Measurements from ENCODE around the gene HRH3.
A peak's percentile ranks its signal among the peaks of the same experiment; 100 is the strongest.

Gene HRH3

GRCh38 chr20:62239278-62239879 lies 19.3 kb upstream of the HRH3 start:
- H3K36me3 ChIP-seq = no peaks in the 10 kb centered on the region
- DNase-seq = no peak
- no peaks in the 10 kb centered on the region for H3K9me3 ChIP-seq
- no peak for TF ChIP-seq CTCF (IDR thresholded peaks at IDR 0.05; ENCODE audit: low read depth, low read length)
- H3K27me3 ChIP-seq = no peaks in the 10 kb centered on the region
- peak overlapping the region; percentile 66 for H3K4me3 ChIP-seq (ENCODE audit: low read depth, low read length)
- H3K4me1 ChIP-seq = no peaks in the 10 kb centered on the region

- Histone ChIP-seq H3K4me1 (no peaks in the 10 kb centered on the region), H3K27me3 (no peaks in the 10 kb centered on the region), H3K36me3 (no peaks in the 10 kb centered on the region), H3K9me3 (no peaks in the 10 kb centered on the region), H3K4me3 (ENCODE audit: low read depth, low read length) (peak overlapping the region; percentile 66)
- DNase-seq = no peak
- no peak for TF ChIP-seq CTCF (IDR thresholded peaks at IDR 0.05; ENCODE audit: low read depth, low read length)
Measured at GRCh38 chr20:62238569-62239277, 18.6 kb upstream of the HRH3 start.

- TF ChIP-seq CTCF (IDR thresholded peaks at IDR 0.05; ENCODE audit: low read depth, low read length) = no peak
Measured at GRCh38 chr20:62237801-62238568, 17.9 kb upstream of the HRH3 start, which contains the start of gene OSBPL2. Gene OSBPL2, plus strand, starts transcription at chr20:62238521. Its CDS starts 17,664 bp downstream, at chr20:62256185.

GRCh38 chr20:62237514-62237800 lies 17.4 kb upstream of the HRH3 start:
- H3K9me3 ChIP-seq = no peaks in the 10 kb centered on the region
- H3K4me3 ChIP-seq (ENCODE audit: low read depth, low read length) = peak overlapping the region; percentile 63
- DNase-seq = no peak

More at GRCh38 chr20:62237801-62238568, 17.9 kb upstream of the HRH3 start, which contains the start of gene OSBPL2:
- H3K27me3 ChIP-seq = no peaks in the 10 kb centered on the region
- no peaks in the 10 kb centered on the region for H3K9me3 ChIP-seq
- peak; percentile 99 for DNase-seq
- peak within 1 kb of the TSS; percentile 66 for H3K4me3 ChIP-seq (ENCODE audit: low read depth, low read length)
- no peaks in the 10 kb centered on the region for H3K36me3 ChIP-seq
- no peaks in the 10 kb centered on the region for H3K4me1 ChIP-seq

GRCh38 chr20:62236766-62237513 lies 16.9 kb upstream of the HRH3 start:
- no peak overlapping the region for H3K4me3 ChIP-seq (ENCODE audit: low read depth, low read length)
- no peaks in the 10 kb centered on the region for H3K9me3 ChIP-seq
- H3K4me1 ChIP-seq = no peaks in the 10 kb centered on the region
- no peaks in the 10 kb centered on the region for H3K27me3 ChIP-seq
- H3K36me3 ChIP-seq = no peaks in the 10 kb centered on the region
- DNase-seq = no peak
- TF ChIP-seq CTCF (IDR thresholded peaks at IDR 0.05; ENCODE audit: low read depth, low read length) = no peak

More at GRCh38 chr20:62237514-62237800, 17.4 kb upstream of the HRH3 start:
- TF ChIP-seq CTCF (IDR thresholded peaks at IDR 0.05; ENCODE audit: low read depth, low read length) = no peak
- Histone ChIP-seq H3K27me3 (no peaks in the 10 kb centered on the region), H3K4me1 (no peaks in the 10 kb centered on the region), H3K36me3 (no peaks in the 10 kb centered on the region)
